Activated CD4-positive, alpha-beta T cell treated with anti-CD3 and anti-CD28 coated beads, Interleukin-2, amount 10 ng/mL, durations not matched to agents 24 days and 14 days (primary cell): ENCODE measurements around the gene PRC1. TPM values are rescaled to one million over a fixed set of nuclear protein-coding genes. Genes with fewer than 3 reads are reported as not detected.
"Not testable (repeated sequence)": the region's sequence is repeated elsewhere in the genome, so short reads cannot be mapped to it uniquely, and the experiment has no call there.

ENCODE experiments used
- DNase-seq: peaks from one replicate; pipeline ENCODE4 v3.0.0; 2022
- H3K27ac Mint-ChIP-seq: one replicate; pipeline ENCODE4 v1.8.0; 2022; ENCODE audit warnings: mild to moderate bottlenecking, mixed read lengths
- H3K27me3 Mint-ChIP-seq: one replicate; pipeline ENCODE4 v1.8.0; 2022; ENCODE audit warnings: mixed read lengths
- H3K36me3 Mint-ChIP-seq: one replicate; pipeline ENCODE4 v1.8.0; 2022; ENCODE audit warnings: low read depth, mild to moderate bottlenecking, mixed read lengths
- H3K4me1 Mint-ChIP-seq: one replicate; pipeline ENCODE4 v1.8.0; 2021; ENCODE audit warnings: mixed read lengths
- H3K4me3 Mint-ChIP-seq: one replicate; pipeline ENCODE4 v1.8.0; 2022; ENCODE audit warnings: mild to moderate bottlenecking, moderate library complexity, mixed read lengths
- H3K9me3 Mint-ChIP-seq: one replicate; pipeline ENCODE4 v1.8.0; 2021; ENCODE audit warnings: mixed read lengths
- intact Hi-C: fragments of 100-400 bp; cut with micrococcal nuclease; formaldehyde crosslinking; loops from one replicate; pipeline ENCODE4 v1.15.1; 2023
- total RNA-seq: library from RNA; stranded (reverse); gene quantifications from 2 replicates; pipeline ENCODE4 v1.2.3, GENCODE V29; 2022

Gene PRC1
- total RNA-seq, 1 donor from 2014 or later: 85.0 TPM

GRCh38 chr15:91017716-91018115, 23.4 kb upstream of the PRC1 start:
- intact Hi-C loops: loop anchor here (1.0 kb wide), 1 partner anchor 58 kb away; no protein-coding TSS in a partner anchor
- H3K27ac Mint-ChIP-seq: peak overlapping the region; percentile 56
- H3K36me3 Mint-ChIP-seq: peaks cover 31% of the 10 kb centered on the region
- no peak overlapping the region for H3K4me3 Mint-ChIP-seq
- no peaks in the 10 kb centered on the region for H3K27me3 Mint-ChIP-seq
- no peaks in the 10 kb centered on the region for H3K9me3 Mint-ChIP-seq
- DNase-seq: no peak
- H3K4me1 Mint-ChIP-seq: peaks cover 34% of the 10 kb centered on the region

- H3K27ac Mint-ChIP-seq, intact Hi-C loops, H3K9me3 Mint-ChIP-seq, DNase-seq, H3K27me3 Mint-ChIP-seq, H3K4me3 Mint-ChIP-seq: not testable (repeated sequence)
- Mint-ChIP-seq H3K4me1 (peaks cover 15% of the 10 kb centered on the region), H3K36me3 (peaks cover 43% of the 10 kb centered on the region)
These were observed 19.4 kb upstream of the PRC1 start for GRCh38 chr15:91013701-91014100.

GRCh38 chr15:91007266-91007665, 12.9 kb upstream of the PRC1 start:
- no peaks in the 10 kb centered on the region for H3K27me3 Mint-ChIP-seq
- H3K9me3 Mint-ChIP-seq: no peaks in the 10 kb centered on the region
- intact Hi-C loops: no loop called here
- peaks cover 53% of the 10 kb centered on the region for H3K36me3 Mint-ChIP-seq
- H3K4me1 Mint-ChIP-seq: peaks cover 1% of the 10 kb centered on the region
- H3K4me3 Mint-ChIP-seq: no peak overlapping the region
- H3K27ac Mint-ChIP-seq: no peak overlapping the region
- no peak for DNase-seq

GRCh38 chr15:91001209-91001608, 6.9 kb upstream of the PRC1 start:
- peaks cover 57% of the 10 kb centered on the region for H3K36me3 Mint-ChIP-seq

GRCh38 chr15:90998737-90999136, 4.4 kb upstream of the PRC1 start:
- Mint-ChIP-seq H3K36me3 (peaks cover 42% of the 10 kb centered on the region), H3K4me1 (peaks cover 10% of the 10 kb centered on the region), H3K27me3 (no peaks in the 10 kb centered on the region), H3K27ac (no peak overlapping the region), H3K4me3 (no peak overlapping the region), H3K9me3 (no peaks in the 10 kb centered on the region)
- no peak for DNase-seq
- intact Hi-C loops: no loop called here

More at GRCh38 chr15:91001209-91001608, 6.9 kb upstream of the PRC1 start:
- no peak for DNase-seq
- no peaks in the 10 kb centered on the region for H3K9me3 Mint-ChIP-seq
- intact Hi-C loops: no loop called here
- H3K4me1 Mint-ChIP-seq: peaks cover 4% of the 10 kb centered on the region
- H3K4me3 Mint-ChIP-seq: no peak overlapping the region
- no peak overlapping the region for H3K27ac Mint-ChIP-seq
- H3K27me3 Mint-ChIP-seq: no peaks in the 10 kb centered on the region

- peak overlapping the region; percentile 100 for H3K27ac Mint-ChIP-seq
- peak overlapping the region; percentile 100 for H3K4me3 Mint-ChIP-seq
- no peak for DNase-seq
- no peaks in the 10 kb centered on the region for H3K9me3 Mint-ChIP-seq
- intact Hi-C loops: loop anchor here (1.0 kb wide), 3 partner anchors 28 to 62 kb away; partner anchors contain the start of genes HDDC3, RCCD1 and VPS33B
- H3K27me3 Mint-ChIP-seq: no peaks in the 10 kb centered on the region
- peaks cover 27% of the 10 kb centered on the region for H3K4me1 Mint-ChIP-seq
- peaks cover 18% of the 10 kb centered on the region for H3K36me3 Mint-ChIP-seq
These were observed 297 bp downstream of the PRC1 start for GRCh38 chr15:90994059-90994416.

- Mint-ChIP-seq H3K4me1 (peaks cover 40% of the 10 kb centered on the region), H3K36me3 (peaks cover 9% of the 10 kb centered on the region), H3K9me3 (no peaks in the 10 kb centered on the region), H3K27me3 (no peaks in the 10 kb centered on the region), H3K27ac (peak overlapping the region; percentile 15), H3K4me3 (peak overlapping the region; percentile 36)
- intact Hi-C loops: no loop called here
- no peak for DNase-seq
These were observed 2.6 kb downstream of the PRC1 start for GRCh38 chr15:90991587-90992285.

- no peak overlapping the region for H3K27ac Mint-ChIP-seq
- H3K4me3 Mint-ChIP-seq: no peak overlapping the region
- no peak for DNase-seq
- intact Hi-C loops: no loop called here
- no peaks in the 10 kb centered on the region for H3K9me3 Mint-ChIP-seq
- no peaks in the 10 kb centered on the region for H3K27me3 Mint-ChIP-seq
- peaks cover 13% of the 10 kb centered on the region for H3K36me3 Mint-ChIP-seq
- H3K4me1 Mint-ChIP-seq: peaks cover 44% of the 10 kb centered on the region
These were observed 3.9 kb downstream of the PRC1 start for GRCh38 chr15:90990446-90990845.

GRCh38 chr15:90989040-90989768, 5.1 kb downstream of the PRC1 start:
- H3K27me3 Mint-ChIP-seq: no peaks in the 10 kb centered on the region

GRCh38 chr15:90988296-90988695, 6.0 kb downstream of the PRC1 start:
- Mint-ChIP-seq H3K4me1 (peaks cover 44% of the 10 kb centered on the region), H3K36me3 (peaks cover 27% of the 10 kb centered on the region), H3K27me3 (no peaks in the 10 kb centered on the region), H3K27ac (peak overlapping the region; percentile 43), H3K4me3 (peak overlapping the region; percentile 18), H3K9me3 (no peaks in the 10 kb centered on the region)
- intact Hi-C loops: no loop called here
- no peak for DNase-seq

More at GRCh38 chr15:90989040-90989768, 5.1 kb downstream of the PRC1 start:
- peaks cover 18% of the 10 kb centered on the region for H3K36me3 Mint-ChIP-seq
- peaks cover 42% of the 10 kb centered on the region for H3K4me1 Mint-ChIP-seq
- intact Hi-C loops: no loop called here
- no peak for DNase-seq
- H3K27ac Mint-ChIP-seq: peak overlapping the region; percentile 43
- H3K4me3 Mint-ChIP-seq: no peak overlapping the region
- no peaks in the 10 kb centered on the region for H3K9me3 Mint-ChIP-seq

GRCh38 chr15:90987561-90988141, 6.7 kb downstream of the PRC1 start:
- peaks cover 32% of the 10 kb centered on the region for H3K36me3 Mint-ChIP-seq
- H3K27ac Mint-ChIP-seq: peak overlapping the region; percentile 49
- DNase-seq: no peak
- intact Hi-C loops: no loop called here
- H3K4me1 Mint-ChIP-seq: peaks cover 47% of the 10 kb centered on the region
- no peak overlapping the region for H3K4me3 Mint-ChIP-seq
- no peaks in the 10 kb centered on the region for H3K27me3 Mint-ChIP-seq
- no peaks in the 10 kb centered on the region for H3K9me3 Mint-ChIP-seq

- peaks cover 35% of the 10 kb centered on the region for H3K36me3 Mint-ChIP-seq
- H3K4me1 Mint-ChIP-seq: peaks cover 47% of the 10 kb centered on the region
- DNase-seq: no peak
- H3K4me3 Mint-ChIP-seq: no peak overlapping the region
- intact Hi-C loops: no loop called here
- peak overlapping the region; percentile 72 for H3K27ac Mint-ChIP-seq
- H3K27me3 Mint-ChIP-seq: no peaks in the 10 kb centered on the region
- H3K9me3 Mint-ChIP-seq: no peaks in the 10 kb centered on the region
These were observed 7.4 kb downstream of the PRC1 start for GRCh38 chr15:90986790-90987507.

GRCh38 chr15:90982135-90982534, 12.2 kb downstream of the PRC1 start:
- H3K4me1 Mint-ChIP-seq: peaks cover 28% of the 10 kb centered on the region
- DNase-seq: no peak
- no peaks in the 10 kb centered on the region for H3K27me3 Mint-ChIP-seq
- H3K9me3 Mint-ChIP-seq: no peaks in the 10 kb centered on the region
- no peak overlapping the region for H3K4me3 Mint-ChIP-seq
- intact Hi-C loops: no loop called here
- peak overlapping the region; percentile 80 for H3K27ac Mint-ChIP-seq
- H3K36me3 Mint-ChIP-seq: peaks cover 67% of the 10 kb centered on the region
